Peyer's patch (tissue), 4 donors: ENCODE data around the gene CAPNS2. TPM values are rescaled to one million over a fixed set of nuclear protein-coding genes. Genes with fewer than 3 reads are reported as not detected.

ENCODE experiments used
- DNase-seq, 3 donors: peaks; one replicate each; pipeline ENCODE4 v3.0.0-alpha.2; 2017 to 2019
- H3K27ac ChIP-seq, 4 donors: fragments of 200-600 bp; sonication (generic); one replicate each; pipeline ENCODE4 v1.5.1; 2016 to 2019
- H3K27me3 ChIP-seq, 2 donors: fragments of 200-600 bp; sonication (generic); one replicate each; pipeline ENCODE4 v1.5.1; 2019
- H3K36me3 ChIP-seq, 3 donors: fragments of 200-600 bp; sonication (generic); one replicate each; pipeline ENCODE4 v1.5.1; 2016 to 2019
- H3K4me1 ChIP-seq, 4 donors: fragments of 200-600 bp; sonication (generic); one replicate each; pipeline ENCODE4 v1.5.1; 2016 to 2019
- H3K4me3 ChIP-seq, 4 donors: fragments of 200-600 bp; sonication (generic); 1 replicate in 3 of 4; 2 replicates in 1 of 4; pipeline ENCODE4 v1.5.1; 2016 to 2019; ENCODE audit warnings: mild to moderate bottlenecking in 1 of 4
- H3K9me3 ChIP-seq, 4 donors: fragments of 200-600 bp; sonication (generic); one replicate each; pipeline ENCODE4 v1.5.1; 2016 to 2019; ENCODE audit warnings: mild to moderate bottlenecking in 1 of 4
- CTCF ChIP-seq, 6 experiments: fragments of 450-650 bp in 4 of 6; fragments of 200-600 bp in 2 of 6; sonication (generic) in 1 of 6; IDR thresholded peaks; one replicate each; pipeline ENCODE4 v1.5.1; 2017 to 2019; ENCODE audit warnings: antibody characterized with exemption in 6 of 6, mild to moderate bottlenecking in 3 of 6, moderate library complexity in 1 of 6
- POLR2A ChIP-seq, 2 donors: fragments of 450-650 bp; IDR thresholded peaks; one replicate each; pipeline ENCODE4 v1.5.1; 2017; ENCODE audit warnings: antibody characterized with exemption in 2 of 2, mild to moderate bottlenecking in 2 of 2, moderate library complexity in 2 of 2
- total RNA-seq, 4 donors: library from RNA; depleted of rRNA; stranded (reverse); fragments of >200 nt; gene quantifications; one replicate each; pipeline ENCODE4 v1.1.0, GENCODE V29; 2016

CAPNS2 gene
- total RNA-seq, 4 donors from 2014 or later: 1.3 to 5.8 (median 2.3) TPM; not detected in 1

- H3K36me3 ChIP-seq: no peaks in the 10 kb centered on the region
- H3K9me3 ChIP-seq: no peaks in the 10 kb centered on the region
- no peak for DNase-seq
- TF ChIP-seq POLR2A (IDR thresholded peaks at IDR 0.05): no peak
- no peak overlapping the region for H3K27ac ChIP-seq
- H3K27me3 ChIP-seq: no peaks in the 10 kb centered on the region
- H3K4me3 ChIP-seq: no peak overlapping the region
- H3K4me1 ChIP-seq: peaks cover 0 to 5% (median 0%) of the 10 kb centered on the region in 4 donors
Observed at GRCh38 chr16:55567382-55567781, 898 bp downstream of the CAPNS2 start.

DNA sequence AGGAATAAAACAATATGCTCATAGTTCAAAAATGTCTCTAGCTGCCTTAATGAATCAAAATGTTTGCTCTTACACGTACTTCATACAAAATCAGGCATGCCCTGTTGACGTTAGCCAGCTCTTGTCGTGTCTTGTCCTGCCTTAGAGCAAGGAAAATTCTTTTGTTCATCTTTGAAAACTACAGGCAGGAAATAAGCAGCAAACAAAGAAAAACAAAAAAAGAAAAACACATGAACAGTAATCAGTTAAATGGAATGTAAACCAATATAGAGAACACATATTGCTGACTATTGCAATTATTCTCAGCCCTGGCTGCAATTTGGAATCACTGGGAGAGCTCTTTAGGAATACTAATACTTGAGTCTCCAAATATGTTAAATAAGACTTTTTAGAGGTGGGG is 1.7 kb downstream of the CAPNS2 start:
- Histone ChIP-seq H3K27ac (no peak overlapping the region), H3K36me3 (no peaks in the 10 kb centered on the region)
- TF ChIP-seq POLR2A (IDR thresholded peaks at IDR 0.05): no peak
- TF ChIP-seq CTCF (IDR thresholded peaks at IDR 0.05): no peak

GRCh38 chr16:55569025-55569424 is 2.5 kb downstream of the CAPNS2 start:
- H3K4me1 ChIP-seq: peaks cover 0 to 5% (median 0%) of the 10 kb centered on the region in 4 donors
- no peaks in the 10 kb centered on the region for H3K27me3 ChIP-seq
- H3K9me3 ChIP-seq: no peaks in the 10 kb centered on the region
- TF ChIP-seq CTCF (IDR thresholded peaks at IDR 0.05) (no peak), POLR2A (IDR thresholded peaks at IDR 0.05) (no peak)
- H3K4me3 ChIP-seq: no peak overlapping the region
- no peak for DNase-seq
- H3K36me3 ChIP-seq: no peaks in the 10 kb centered on the region
- no peak overlapping the region for H3K27ac ChIP-seq

More for the DNA sequence above, 1.7 kb downstream of the CAPNS2 start:
- no peaks in the 10 kb centered on the region for H3K27me3 ChIP-seq
- peaks cover 0 to 5% (median 0%) of the 10 kb centered on the region in 4 donors for H3K4me1 ChIP-seq
- no peaks in the 10 kb centered on the region for H3K9me3 ChIP-seq
- no peak for DNase-seq
- H3K4me3 ChIP-seq: no peak overlapping the region

GRCh38 chr16:55570159-55570558 is 3.7 kb downstream of the CAPNS2 start:
- Histone ChIP-seq H3K27ac (no peak overlapping the region), H3K4me3 (no peak overlapping the region), H3K36me3 (no peaks in the 10 kb centered on the region), H3K4me1 (peaks cover 0 to 5% (median 0%) of the 10 kb centered on the region in 4 donors), H3K27me3 (no peaks in the 10 kb centered on the region), H3K9me3 (no peaks in the 10 kb centered on the region)
- TF ChIP-seq POLR2A (IDR thresholded peaks at IDR 0.05): no peak
- no peak for TF ChIP-seq CTCF (IDR thresholded peaks at IDR 0.05)
- DNase-seq: no peak

DNA sequence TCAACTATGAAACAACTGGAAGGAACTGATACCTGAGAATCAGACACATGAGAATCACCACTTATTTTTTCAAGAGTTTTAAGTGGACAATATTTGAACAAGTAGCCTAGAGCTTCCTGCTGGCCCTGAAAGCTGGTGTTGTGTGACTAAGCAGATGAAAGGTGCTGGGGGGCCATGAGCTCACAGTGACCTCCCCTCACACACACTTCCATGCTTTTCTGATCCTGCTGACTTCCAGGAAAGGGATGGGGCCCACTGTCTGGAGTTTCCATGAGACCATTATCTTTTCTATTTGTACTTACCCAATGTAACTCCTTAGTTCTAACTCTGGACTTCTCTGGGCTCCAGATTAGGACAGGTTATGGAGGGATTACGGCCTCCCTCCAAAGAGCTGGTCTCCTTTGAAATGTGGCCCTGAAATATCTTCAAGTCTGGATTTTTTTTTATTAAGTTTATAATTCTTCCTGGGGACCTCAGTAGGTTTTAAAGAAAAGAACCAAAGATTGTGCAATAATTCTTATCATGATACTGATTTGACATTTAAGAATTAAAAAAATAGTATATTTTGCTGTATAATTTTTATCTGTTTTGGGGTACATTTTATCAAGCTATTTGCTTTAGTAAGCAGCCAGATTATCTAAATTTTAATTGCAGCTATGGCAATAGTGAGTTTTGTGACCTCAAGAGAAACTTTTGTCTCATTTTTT is 4.9 kb downstream of the CAPNS2 start:
- Histone ChIP-seq H3K27me3 (no peaks in the 10 kb centered on the region), H3K36me3 (no peaks in the 10 kb centered on the region), H3K27ac (no peak overlapping the region), H3K4me1 (peaks cover 0 to 5% (median 0%) of the 10 kb centered on the region in 4 donors), H3K4me3 (no peak overlapping the region), H3K9me3 (no peaks in the 10 kb centered on the region)
- no peak for TF ChIP-seq POLR2A (IDR thresholded peaks at IDR 0.05)
- no peak for TF ChIP-seq CTCF (IDR thresholded peaks at IDR 0.05)
- no peak for DNase-seq

DNA sequence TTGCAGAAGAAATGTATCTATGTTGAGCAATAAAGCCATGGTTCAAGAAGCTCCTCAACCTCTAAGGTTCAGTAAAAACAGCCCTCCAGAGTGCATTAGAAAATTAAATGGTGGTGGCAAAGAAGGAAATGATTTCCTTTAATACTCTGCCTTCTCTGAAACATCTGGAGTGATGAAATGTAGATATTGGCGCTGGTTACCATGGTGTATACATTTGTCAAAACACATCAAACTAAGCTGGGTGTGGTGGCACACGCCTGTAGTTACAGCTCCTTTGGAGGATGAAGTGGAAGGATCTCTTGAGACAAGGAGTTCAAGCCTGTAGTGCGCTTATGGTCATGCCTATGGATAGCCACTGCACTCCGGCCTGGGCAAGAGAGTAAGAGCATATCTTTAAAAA is 6.0 kb downstream of the CAPNS2 start:
- no peak overlapping the region for H3K27ac ChIP-seq
- no peak for TF ChIP-seq CTCF (IDR thresholded peaks at IDR 0.05)
- no peak for TF ChIP-seq POLR2A (IDR thresholded peaks at IDR 0.05)
- no peaks in the 10 kb centered on the region for H3K36me3 ChIP-seq
- H3K4me3 ChIP-seq: no peak overlapping the region
- peaks cover 0 to 5% (median 0%) of the 10 kb centered on the region in 4 donors for H3K4me1 ChIP-seq
- no peak for DNase-seq
- H3K27me3 ChIP-seq: no peaks in the 10 kb centered on the region
- no peaks in the 10 kb centered on the region for H3K9me3 ChIP-seq
